Activated B cell treated with CpG ODN at 0.5 μM for 24 hours (primary cell): ENCODE results near the gene DLGAP4. TPM values are rescaled to one million over a fixed set of nuclear protein-coding genes. Genes with fewer than 3 reads are reported as not detected.

Experiments
- ATAC-seq: fragments of 200-7000 bp; cut with Tn5 transposase; one replicate; pipeline ENCODE4 v1.10.0; 2021; ENCODE audit warnings: low read depth, mild to moderate bottlenecking, moderate library complexity
- CTCF ChIA-PET: fragments of 350-600 bp; sonication (Branson Sonifier 250); formaldehyde crosslinking; loops from one replicate; lab custom pipeline; 2021; ENCODE audit warnings: antibody characterized with exemption; lab: Charles Lee
- POLR2A ChIA-PET: fragments of 350-600 bp; sonication (Branson Sonifier 250); formaldehyde crosslinking; loops from one replicate; lab custom pipeline; 2021; ENCODE audit warnings: antibody characterized with exemption; lab: Charles Lee
- DNase-seq: peaks from one replicate; pipeline ENCODE4 v3.0.0; 2022
- H3K27ac Mint-ChIP-seq: one replicate; pipeline ENCODE4 v1.8.0; 2020; ENCODE audit warnings: mixed read lengths
- H3K27me3 Mint-ChIP-seq: one replicate; pipeline ENCODE4 v1.8.0; 2021; ENCODE audit warnings: mixed read lengths
- H3K36me3 Mint-ChIP-seq: one replicate; pipeline ENCODE4 v1.8.0; 2021; ENCODE audit warnings: low read depth, mixed read lengths
- H3K4me1 Mint-ChIP-seq: one replicate; pipeline ENCODE4 v1.8.0; 2021; ENCODE audit warnings: mixed read lengths
- H3K4me3 Mint-ChIP-seq: one replicate; pipeline ENCODE4 v1.8.0; 2020; ENCODE audit warnings: mild to moderate bottlenecking, mixed read lengths
- H3K9me3 Mint-ChIP-seq: one replicate; pipeline ENCODE4 v1.8.0; 2020; ENCODE audit warnings: mixed read lengths
- intact Hi-C: fragments of 100-400 bp; cut with micrococcal nuclease; formaldehyde crosslinking; loops from one replicate; pipeline ENCODE4 v1.15.1; 2024
- total RNA-seq: library from RNA; stranded (reverse); gene quantifications from 2 replicates; pipeline ENCODE4 v1.2.3, GENCODE V29; 2022
- TF ChIP-seq, protein P1 (sequence below): fragments of 200-600 bp; IDR thresholded peaks from one replicate; pipeline ENCODE4 v1.8.0; 2022; ENCODE audit warnings: antibody characterized with exemption, mild to moderate bottlenecking

The DLGAP4 gene
- total RNA-seq, 1 donor from 2014 or later: 38.7 TPM

DNA sequence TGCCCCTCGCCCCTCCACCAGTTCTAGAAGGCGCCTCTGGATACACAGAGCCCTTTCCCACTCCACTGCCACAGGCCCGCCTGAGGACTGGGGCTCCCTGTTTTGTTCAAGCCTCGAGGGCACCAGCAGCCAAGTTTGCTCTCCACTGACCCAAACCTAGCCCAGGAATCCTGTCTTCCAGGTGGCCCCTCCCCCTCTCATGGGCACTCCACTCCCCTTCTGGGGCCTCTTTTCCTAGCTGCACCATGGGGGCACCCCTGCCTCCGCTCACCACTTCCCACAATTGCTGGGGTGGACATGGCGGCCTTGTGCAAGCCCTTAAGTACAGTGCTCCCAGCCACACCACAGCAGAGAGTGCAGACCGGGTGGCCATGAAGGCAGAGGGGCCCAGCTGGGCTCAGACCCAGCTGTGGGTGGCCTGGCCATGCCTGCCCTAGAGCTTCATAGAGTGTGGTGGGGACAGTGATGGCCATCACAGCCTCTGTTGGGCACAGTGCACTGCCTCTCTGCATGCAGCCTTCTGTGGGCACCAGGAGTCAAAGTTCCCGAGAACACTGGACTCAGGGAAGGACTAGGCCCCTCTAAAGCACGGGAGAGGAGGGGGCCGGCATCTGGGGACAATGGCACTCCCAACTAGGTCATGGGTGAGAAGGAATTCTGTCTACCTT is 236.5 kb downstream of the DLGAP4 start:
- Mint-ChIP-seq H3K4me1 (peaks cover 6% of the 10 kb centered on the region), H3K27ac (no peak overlapping the region), H3K36me3 (no peaks in the 10 kb centered on the region), H3K27me3 (no peaks in the 10 kb centered on the region), H3K9me3 (no peaks in the 10 kb centered on the region), H3K4me3 (no peak overlapping the region)
- ATAC-seq (no peak), DNase-seq (no peak)
- ChIA-PET POLR2A (interaction anchor here (1.5 kb wide), 1 partner anchor 62 kb away, joined by 4 read pairs; the partner anchor contains the start of gene RAB5IF), CTCF (no interaction called here)
- intact Hi-C loops: no loop called here
- TF ChIP-seq, protein P1, sequence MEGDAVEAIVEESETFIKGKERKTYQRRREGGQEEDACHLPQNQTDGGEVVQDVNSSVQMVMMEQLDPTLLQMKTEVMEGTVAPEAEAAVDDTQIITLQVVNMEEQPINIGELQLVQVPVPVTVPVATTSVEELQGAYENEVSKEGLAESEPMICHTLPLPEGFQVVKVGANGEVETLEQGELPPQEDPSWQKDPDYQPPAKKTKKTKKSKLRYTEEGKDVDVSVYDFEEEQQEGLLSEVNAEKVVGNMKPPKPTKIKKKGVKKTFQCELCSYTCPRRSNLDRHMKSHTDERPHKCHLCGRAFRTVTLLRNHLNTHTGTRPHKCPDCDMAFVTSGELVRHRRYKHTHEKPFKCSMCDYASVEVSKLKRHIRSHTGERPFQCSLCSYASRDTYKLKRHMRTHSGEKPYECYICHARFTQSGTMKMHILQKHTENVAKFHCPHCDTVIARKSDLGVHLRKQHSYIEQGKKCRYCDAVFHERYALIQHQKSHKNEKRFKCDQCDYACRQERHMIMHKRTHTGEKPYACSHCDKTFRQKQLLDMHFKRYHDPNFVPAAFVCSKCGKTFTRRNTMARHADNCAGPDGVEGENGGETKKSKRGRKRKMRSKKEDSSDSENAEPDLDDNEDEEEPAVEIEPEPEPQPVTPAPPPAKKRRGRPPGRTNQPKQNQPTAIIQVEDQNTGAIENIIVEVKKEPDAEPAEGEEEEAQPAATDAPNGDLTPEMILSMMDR: no peak

DNA sequence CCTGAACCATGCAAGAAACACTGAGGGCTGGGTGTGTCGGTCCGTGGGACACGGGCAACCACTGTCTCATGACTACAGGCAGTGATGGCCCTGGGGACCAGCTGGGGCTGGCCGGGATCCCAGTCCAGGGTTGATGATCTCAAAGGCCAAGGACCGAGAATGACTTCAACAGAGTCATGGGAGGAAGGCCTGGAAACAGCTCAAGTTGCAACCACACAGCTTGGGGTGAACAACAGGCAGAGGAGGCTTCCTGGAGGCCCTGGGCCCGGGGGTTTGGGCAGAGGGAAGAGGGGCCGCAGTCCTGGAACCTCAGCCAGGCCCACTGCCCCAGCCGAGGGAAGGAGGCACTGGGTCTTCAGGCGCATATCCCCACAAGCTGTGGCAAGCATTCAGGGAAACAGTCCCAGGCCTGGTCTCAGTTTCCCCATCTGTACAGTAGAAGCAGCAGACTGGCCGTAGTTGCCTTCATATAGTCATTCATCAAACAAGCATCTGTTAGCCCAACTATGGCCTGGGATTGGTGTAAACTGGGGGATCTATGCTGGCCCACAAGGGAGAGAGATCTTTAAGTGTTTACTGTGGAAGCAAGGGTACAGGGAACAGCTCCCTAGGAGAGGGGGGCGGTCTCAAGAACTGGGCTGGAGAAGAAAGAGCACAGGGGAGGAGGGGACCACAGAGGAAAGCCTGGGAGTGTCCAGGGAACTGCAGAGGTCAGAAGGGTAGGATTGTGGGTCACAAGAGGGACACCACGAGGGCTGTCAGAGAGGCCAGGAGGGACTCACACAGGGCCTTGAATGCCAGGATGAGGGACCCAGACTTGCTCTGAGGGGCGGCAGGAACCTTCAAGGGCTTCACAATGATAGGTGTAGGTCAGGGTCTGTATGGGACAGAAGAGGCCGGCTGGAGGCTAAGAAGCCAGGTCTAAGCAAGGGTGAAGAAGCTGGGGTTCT is 237.3 kb downstream of the DLGAP4 start:
- no peak for DNase-seq
- Mint-ChIP-seq H3K27ac (no peak overlapping the region), H3K36me3 (no peaks in the 10 kb centered on the region), H3K27me3 (no peaks in the 10 kb centered on the region), H3K4me3 (no peak overlapping the region), H3K9me3 (no peaks in the 10 kb centered on the region), H3K4me1 (peaks cover 6% of the 10 kb centered on the region)
- TF ChIP-seq, protein P1: no peak
- POLR2A ChIA-PET: no interaction called here
- intact Hi-C loops: no loop called here
- CTCF ChIA-PET: no interaction called here
- no peak for ATAC-seq

DNA sequence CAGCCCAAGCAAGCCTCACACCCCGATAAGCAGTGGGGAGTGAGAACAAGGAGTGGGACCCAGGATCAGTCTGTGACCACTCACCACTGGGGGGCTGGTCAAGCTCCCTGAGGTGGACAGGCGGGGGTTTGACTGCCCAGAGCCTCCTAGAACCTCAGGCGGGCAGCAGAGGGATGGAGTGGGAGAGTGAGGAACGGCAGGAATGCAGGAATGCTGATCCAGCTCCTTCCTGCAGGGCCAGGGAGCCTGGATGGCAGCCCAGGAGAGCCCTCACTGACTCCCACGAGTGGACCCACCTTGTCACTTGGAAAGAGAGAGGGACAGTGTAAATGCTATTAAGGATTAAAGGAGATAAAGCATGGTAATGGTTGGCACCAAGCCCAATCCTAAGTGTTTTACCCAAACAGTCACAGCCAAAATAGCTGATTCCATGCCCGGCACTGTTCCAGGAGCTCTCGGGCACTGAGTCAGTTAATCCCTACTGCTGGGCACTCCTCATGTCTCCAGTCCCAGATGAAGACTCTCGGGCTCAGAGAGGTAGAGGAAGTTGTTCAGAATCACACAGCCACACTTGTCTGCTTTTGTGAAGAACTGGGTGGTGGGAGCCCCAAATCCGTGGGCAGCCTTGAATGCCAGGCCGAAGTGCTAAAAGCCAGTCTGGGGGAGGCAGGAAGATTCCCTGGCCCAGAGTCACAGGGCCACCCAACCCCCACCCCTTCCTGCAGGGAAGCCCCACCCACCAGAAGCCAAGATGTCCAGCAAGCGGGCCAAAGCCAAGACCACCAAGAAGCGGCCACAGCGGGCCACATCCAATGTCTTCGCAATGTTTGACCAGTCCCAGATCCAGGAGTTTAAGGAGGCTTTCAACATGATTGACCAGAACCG is 238.2 kb downstream of the DLGAP4 start:
- no peak for DNase-seq
- ChIA-PET CTCF (no interaction called here), POLR2A (no interaction called here)
- TF ChIP-seq, protein P1: no peak
- no peaks in the 10 kb centered on the region for H3K27me3 Mint-ChIP-seq
- no peaks in the 10 kb centered on the region for H3K9me3 Mint-ChIP-seq
- ATAC-seq: no peak
- intact Hi-C loops: no loop called here
- no peak overlapping the region for H3K4me3 Mint-ChIP-seq
- H3K27ac Mint-ChIP-seq: no peak overlapping the region
- H3K4me1 Mint-ChIP-seq: peaks cover 6% of the 10 kb centered on the region
- H3K36me3 Mint-ChIP-seq: no peaks in the 10 kb centered on the region

DNA sequence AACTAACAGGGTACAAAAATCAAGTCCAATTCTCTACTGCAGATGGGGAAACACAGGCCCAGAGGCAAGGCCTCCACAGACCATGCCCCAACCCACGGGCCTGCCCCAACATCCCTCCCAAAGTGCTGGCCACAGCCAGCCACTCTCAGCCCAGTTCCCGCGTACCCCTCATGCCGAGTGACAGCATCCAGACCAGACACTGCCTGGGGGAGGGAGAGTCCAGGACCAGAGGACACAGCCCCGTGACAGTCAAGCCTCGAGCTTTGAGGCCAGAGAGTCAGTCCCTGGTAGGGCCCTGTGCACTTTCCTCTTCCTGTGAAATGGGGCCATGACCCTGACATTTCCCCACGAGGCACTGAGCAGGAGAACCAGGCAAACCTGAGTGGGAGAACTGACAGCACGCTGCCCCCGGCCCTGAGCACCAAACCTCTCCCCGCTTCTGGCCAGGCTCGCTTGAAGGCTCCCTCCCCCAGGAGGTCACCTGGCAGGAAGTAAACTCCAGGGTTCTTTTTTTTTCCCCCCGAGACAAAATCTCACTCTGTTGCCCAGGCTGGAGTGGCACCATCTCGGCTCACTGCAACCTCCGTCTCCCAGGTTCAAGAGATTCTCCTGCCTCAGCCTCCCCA is 240.1 kb downstream of the DLGAP4 start:
- intact Hi-C loops: no loop called here
- Mint-ChIP-seq H3K9me3 (no peaks in the 10 kb centered on the region), H3K27ac (peak overlapping the region; percentile 46), H3K4me1 (no peaks in the 10 kb centered on the region), H3K36me3 (no peaks in the 10 kb centered on the region), H3K4me3 (no peak overlapping the region), H3K27me3 (no peaks in the 10 kb centered on the region)
- no peak for DNase-seq
- ATAC-seq: no peak
- CTCF ChIA-PET: interaction anchor here (1.4 kb wide), 1 partner anchor 59 kb away, joined by 4 read pairs; the partner anchor contains the start of gene RAB5IF
- POLR2A ChIA-PET: no interaction called here
- TF ChIP-seq, protein P1: no peak
